ENCODE data around the gene PDE1C.

Gene PDE1C

DNA sequence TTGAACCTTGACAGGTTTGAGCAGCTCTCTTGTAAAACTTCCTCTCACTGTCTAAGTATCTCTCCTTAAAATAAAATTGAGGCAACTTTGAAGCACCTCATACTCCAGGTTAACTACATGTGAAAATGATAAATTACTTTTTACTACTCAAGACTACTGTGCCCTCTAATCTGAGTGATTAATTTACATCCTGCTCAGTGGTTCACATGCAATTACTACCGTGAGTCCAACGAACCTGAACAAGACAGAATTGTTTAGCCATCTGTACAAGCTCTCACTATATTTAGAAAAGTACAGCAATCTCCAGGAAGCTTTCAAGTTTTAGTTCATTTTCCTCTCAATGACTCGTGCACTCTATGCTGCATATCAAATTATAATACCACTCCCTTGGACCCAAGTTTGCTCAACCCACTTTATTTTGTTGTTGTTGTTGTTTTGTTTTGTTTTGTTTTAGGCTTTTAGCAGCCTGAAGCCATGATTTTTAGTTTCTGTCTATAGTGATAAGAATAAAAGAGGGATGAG lies 21.2 kb downstream of the PDE1C start:
- no peak for DNase-seq (ENCODE audit: extremely low read depth, low read depth)
- TF ChIP-seq, protein P1, sequence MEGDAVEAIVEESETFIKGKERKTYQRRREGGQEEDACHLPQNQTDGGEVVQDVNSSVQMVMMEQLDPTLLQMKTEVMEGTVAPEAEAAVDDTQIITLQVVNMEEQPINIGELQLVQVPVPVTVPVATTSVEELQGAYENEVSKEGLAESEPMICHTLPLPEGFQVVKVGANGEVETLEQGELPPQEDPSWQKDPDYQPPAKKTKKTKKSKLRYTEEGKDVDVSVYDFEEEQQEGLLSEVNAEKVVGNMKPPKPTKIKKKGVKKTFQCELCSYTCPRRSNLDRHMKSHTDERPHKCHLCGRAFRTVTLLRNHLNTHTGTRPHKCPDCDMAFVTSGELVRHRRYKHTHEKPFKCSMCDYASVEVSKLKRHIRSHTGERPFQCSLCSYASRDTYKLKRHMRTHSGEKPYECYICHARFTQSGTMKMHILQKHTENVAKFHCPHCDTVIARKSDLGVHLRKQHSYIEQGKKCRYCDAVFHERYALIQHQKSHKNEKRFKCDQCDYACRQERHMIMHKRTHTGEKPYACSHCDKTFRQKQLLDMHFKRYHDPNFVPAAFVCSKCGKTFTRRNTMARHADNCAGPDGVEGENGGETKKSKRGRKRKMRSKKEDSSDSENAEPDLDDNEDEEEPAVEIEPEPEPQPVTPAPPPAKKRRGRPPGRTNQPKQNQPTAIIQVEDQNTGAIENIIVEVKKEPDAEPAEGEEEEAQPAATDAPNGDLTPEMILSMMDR (IDR thresholded peaks at IDR 0.05; ENCODE audit: low read depth, low read length, missing control alignments): no peak

DNA sequence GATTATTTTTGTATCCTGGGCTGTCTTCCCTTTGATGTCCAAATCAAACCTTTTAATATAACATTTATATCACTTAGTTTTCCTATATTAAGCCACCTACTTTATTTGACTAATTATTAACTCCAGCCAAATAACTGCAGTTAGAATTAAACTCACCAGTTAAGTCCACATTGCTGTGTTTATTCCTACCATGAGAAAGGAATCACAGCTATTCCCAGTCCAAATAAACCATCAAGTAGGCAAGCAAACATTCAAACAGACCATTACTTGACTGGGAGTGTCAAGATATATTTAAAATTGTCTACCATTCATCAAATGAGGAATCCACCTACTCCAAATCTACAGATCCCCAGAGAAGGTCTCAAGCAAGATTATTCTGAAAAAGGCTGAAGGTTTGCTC lies 22.4 kb downstream of the PDE1C start:
- TF ChIP-seq, protein P1 (IDR thresholded peaks at IDR 0.05; ENCODE audit: low read depth, low read length, missing control alignments): no peak
- no peak for DNase-seq (ENCODE audit: extremely low read depth, low read depth)
- no peak overlapping the region for H3K4me3 ChIP-seq (replicated peaks; ENCODE audit: low read depth, low read length)

More for the DNA sequence above, 21.2 kb downstream of the PDE1C start:
- no peak overlapping the region for H3K4me3 ChIP-seq (replicated peaks; ENCODE audit: low read depth, low read length)

DNA sequence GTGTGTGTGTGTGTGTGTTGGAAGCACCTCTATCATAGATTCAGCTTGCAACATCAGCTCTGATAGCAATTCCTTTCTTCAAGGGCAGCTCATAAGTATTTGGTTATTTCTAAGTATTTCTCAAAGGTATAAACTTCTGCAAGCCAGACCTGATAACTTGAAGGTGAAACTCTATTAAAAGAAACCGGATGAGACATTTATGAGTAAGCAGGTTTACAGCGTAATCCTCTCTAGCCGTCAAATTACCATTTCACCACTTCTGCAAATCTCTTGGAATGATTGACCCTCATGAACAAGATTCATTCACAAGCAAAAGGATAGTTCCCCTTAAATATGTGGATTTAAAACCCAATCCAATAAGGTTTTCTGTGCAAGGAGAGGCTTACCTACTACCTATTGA lies 23.1 kb downstream of the PDE1C start:
- no peak overlapping the region for H3K4me3 ChIP-seq (replicated peaks; ENCODE audit: low read depth, low read length)
- TF ChIP-seq, protein P1 (IDR thresholded peaks at IDR 0.05; ENCODE audit: low read depth, low read length, missing control alignments): no peak
- no peak for DNase-seq (ENCODE audit: extremely low read depth, low read depth)

DNA sequence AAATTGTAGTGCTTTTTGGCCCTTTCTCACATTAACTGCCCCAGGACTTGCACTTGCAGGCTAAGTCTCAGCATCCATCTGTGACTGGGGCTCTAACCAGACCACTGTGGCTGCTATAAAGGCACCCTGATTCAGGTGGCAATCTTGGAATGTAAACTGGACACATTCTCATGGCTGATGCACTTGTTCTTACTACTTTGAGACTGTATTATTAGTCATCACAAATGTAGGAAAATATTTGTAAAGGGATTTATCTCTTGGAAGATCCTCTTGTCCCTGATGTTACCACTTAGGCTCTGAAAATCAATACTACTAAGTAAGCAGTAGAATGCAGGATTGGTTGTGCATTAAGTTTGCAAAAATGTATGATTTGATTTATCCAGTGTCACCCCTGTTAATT lies 25.0 kb downstream of the PDE1C start:
- DNase-seq (ENCODE audit: extremely low read depth, low read depth): no peak
- TF ChIP-seq, protein P1 (IDR thresholded peaks at IDR 0.05; ENCODE audit: low read depth, low read length, missing control alignments): no peak
- no peak overlapping the region for H3K4me3 ChIP-seq (replicated peaks; ENCODE audit: low read depth, low read length)

DNA sequence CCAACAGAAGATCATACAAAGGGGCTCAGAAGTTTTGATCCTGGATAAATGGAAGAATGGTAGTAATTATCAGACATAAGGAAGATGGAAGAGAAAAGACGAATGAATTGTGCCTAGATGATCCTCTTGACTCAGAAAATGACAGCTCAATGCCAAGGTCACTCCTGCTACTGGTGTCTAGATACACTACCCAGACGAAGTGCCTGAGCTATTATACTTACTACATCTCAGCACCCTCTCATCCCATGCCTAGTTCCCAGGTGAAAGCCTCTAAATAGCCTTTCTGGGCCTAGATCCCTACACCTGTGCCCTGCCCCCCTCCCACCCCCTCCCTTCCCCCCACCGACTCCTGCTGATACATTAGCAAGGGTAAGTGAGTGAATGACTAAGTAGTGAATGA lies 25.5 kb downstream of the PDE1C start:
- no peak for DNase-seq (ENCODE audit: extremely low read depth, low read depth)
- TF ChIP-seq, protein P1 (IDR thresholded peaks at IDR 0.05; ENCODE audit: low read depth, low read length, missing control alignments): no peak
- H3K4me3 ChIP-seq (replicated peaks; ENCODE audit: low read depth, low read length): no peak overlapping the region

DNA sequence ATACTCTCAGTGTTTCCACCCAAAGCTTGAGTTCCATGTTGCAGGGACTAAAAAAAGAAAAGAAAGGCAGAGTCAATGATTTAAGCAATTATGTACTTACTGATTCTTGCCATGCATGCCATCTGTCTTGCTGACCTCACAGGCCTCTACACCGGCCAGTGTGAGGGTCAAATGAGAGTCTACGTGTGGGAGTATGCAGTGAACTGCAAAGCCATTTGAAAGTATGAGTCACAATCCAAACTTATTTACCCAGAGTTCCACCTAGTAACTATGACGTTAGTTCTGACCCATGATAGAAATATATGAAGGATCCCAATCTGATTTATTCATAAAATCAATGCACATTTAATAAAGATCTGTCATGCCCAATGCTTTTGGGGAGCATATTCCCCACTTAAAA lies 26.5 kb downstream of the PDE1C start:
- TF ChIP-seq, protein P1 (IDR thresholded peaks at IDR 0.05; ENCODE audit: low read depth, low read length, missing control alignments): no peak
- H3K4me3 ChIP-seq (replicated peaks; ENCODE audit: low read depth, low read length): no peak overlapping the region
- DNase-seq (ENCODE audit: extremely low read depth, low read depth): no peak

DNA sequence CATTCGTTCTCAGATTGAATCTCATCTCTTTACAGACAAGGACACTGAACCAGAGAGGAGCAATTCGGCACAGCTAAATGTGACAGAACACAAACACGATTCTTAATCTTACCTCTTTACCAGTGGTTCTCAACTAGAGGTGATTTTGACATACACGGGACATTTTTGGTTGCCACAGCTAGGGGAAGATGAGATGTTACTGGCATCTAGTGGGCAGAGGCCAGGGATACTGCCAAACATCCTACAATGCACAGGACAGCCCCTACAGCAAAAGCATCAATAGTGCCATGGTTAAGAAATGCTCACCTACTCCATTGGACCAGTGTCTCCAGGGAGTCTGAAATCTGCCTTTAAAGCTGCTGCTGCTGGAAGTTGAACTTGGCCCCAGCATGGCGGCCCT lies 27.3 kb downstream of the PDE1C start:
- no peak overlapping the region for H3K4me3 ChIP-seq (replicated peaks; ENCODE audit: low read depth, low read length)
- no peak for DNase-seq (ENCODE audit: extremely low read depth, low read depth)
- TF ChIP-seq, protein P1 (IDR thresholded peaks at IDR 0.05; ENCODE audit: low read depth, low read length, missing control alignments): no peak
